HCEC 1CT (cell line): Measurements from ENCODE around the gene GNB3.
A peak's percentile ranks its signal among the peaks of the same experiment; 100 is the strongest.
"Not testable (repeated sequence)": the region's sequence is repeated elsewhere in the genome, so short reads cannot be mapped to it uniquely, and the experiment has no call there.

Experiments used
- DNase-seq: peaks from one replicate; pipeline ENCODE4 v3.0.0-alpha.2; 2017

GNB3 gene

DNA sequence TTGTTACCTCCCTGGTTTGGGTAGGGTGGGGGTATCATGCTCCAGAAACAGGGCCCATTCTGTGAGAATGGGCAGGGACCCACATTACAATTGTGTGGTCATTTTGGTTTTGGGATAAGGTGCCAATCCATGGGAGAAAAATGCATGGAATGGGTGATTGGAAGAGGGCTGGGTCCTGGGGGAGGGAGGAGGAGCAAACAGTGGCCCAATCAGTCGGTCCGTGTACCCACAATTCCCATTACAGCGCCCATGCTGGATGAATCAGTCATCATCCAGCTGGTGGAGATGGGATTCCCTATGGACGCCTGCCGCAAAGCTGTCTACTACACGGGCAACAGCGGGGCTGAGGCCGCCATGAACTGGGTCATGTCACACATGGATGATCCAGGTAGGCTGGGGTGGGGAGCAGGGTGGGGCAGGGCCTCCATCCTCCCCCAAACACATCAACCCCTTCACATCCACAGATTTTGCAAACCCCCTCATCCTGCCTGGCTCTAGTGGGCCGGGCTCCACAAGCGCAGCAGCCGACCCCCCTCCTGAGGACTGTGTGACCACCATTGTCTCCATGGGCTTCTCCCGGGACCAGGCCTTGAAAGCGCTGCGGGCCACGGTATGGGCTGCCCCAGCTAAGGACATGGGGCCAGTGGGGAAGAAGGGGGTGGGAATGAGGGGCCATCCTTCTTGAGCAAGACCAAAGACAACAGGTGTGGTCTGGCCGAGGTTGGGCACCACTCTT, 23.0 kb downstream of the GNB3 start:
- no peak for DNase-seq

- DNase-seq = not testable (repeated sequence)
These were observed 24.6 kb downstream of the GNB3 start for GRCh38 chr12:6865307-6865706.

DNA sequence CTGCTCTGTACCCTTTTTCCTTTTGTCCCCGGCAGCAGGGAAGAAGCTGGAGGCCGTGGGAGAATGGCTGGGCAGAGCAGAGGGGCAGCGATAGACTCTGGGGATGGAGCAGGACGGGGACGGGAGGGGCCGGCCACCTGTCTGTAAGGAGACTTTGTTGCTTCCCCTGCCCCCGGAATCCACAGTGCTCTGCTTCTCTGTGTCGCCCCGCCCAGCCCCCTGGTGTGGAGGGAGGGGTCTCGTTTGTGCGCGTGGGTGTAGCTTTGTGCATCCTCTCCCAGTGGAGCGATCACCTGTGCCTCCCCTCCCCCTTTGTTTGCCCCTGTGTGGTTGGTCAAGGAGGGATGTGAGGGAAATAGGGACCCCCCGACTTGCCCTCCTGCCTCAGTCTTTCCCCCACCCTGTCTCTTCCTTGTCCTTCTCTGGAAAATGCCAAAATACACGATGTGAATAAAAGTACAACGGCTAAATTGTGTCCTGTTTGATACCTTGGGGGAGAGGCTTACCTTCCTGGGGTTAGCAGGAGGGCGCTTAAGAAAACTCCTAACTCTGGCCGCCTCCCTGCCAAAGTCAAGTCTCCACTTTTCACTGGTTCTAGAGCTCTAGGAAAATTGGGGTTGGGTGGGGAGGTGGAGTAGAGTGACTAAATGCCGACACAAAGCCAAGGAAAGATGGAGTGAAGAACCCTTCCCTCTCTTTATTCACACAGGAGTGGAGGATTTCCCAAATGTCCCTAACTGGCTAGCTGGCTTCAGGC, 25.6 kb downstream of the GNB3 start:
- no peak for DNase-seq

DNA sequence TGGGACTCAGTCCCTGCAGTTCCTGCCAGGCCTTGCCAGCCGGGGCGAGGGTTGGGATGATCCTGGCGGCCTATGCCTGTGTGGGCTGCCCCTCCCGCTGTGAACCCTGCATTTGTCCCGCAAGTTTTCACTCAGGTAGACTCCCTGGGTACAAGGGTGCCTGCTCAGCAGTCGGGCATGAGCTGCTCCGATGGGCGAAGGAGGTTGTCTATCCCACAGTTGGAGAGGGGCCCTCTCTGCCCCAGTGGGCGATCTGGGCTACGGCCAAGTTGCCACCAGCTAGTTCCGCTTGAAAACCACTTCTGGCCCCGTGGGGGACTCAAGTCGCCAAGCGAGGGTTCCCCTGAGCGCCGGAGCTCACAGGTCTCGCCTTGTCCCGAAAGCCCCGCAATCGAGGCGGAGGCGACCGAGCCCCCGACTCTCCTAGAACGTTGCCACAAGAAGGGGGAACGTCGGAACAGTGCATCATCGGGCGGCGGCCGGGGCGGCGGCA, 26.2 kb downstream of the GNB3 start:
- DNase-seq = no peak

- DNase-seq = peak; percentile 81
These were observed 26.9 kb downstream of the GNB3 start, which contains the start of gene TPI1 for GRCh38 chr12:6867413-6868210. Gene TPI1 (plus strand): TSS chr12:6867531. CDS start chr12:6867567, 36 bp downstream.

DNA sequence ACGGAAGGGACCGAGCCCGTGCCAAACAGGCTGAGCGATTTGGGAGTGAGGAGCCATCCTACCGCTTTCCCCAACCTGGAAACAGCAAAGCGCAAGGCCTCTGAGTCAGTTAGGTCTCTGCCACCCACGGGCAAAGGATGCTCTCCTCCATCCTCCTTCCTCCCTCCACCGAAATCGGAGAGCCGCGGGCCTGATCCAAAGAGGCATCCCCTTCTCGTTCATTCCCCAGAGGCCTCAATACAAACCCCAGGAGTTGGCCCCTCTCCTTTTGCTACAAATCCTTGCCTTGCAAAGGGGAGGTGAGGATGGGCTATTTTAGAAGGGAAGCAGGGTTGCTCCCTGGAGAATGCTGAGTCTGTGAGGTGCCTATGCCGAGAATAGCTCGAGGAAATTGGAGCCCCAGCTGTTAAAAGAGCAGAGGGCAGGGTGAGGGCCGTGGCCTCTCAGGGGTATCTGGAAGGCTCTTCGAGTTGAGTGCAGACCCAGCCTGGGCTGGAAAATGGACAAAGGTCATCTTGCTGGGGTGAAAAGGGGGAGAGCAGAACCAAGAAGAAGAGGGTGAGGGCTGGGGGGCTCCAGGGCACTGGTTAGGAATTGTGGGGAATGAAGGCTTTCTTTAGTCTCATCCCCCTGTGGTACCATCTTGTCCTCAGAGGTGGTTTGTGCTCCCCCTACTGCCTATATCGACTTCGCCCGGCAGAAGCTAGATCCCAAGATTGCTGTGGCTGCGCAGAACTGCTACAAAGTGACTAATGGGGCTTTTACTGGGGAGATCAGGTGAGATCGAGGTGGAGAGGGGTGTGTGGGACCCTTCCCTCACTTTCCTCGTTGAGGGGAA, 27.7 kb downstream of the GNB3 start:
- peak; percentile 21 for DNase-seq

- DNase-seq = peak; percentile 61
These were observed 28.6 kb downstream of the GNB3 start for GRCh38 chr12:6869049-6870021.

DNA sequence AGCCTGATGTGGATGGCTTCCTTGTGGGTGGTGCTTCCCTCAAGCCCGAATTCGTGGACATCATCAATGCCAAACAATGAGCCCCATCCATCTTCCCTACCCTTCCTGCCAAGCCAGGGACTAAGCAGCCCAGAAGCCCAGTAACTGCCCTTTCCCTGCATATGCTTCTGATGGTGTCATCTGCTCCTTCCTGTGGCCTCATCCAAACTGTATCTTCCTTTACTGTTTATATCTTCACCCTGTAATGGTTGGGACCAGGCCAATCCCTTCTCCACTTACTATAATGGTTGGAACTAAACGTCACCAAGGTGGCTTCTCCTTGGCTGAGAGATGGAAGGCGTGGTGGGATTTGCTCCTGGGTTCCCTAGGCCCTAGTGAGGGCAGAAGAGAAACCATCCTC, 29.6 kb downstream of the GNB3 start:
- not testable (repeated sequence) for DNase-seq

DNA sequence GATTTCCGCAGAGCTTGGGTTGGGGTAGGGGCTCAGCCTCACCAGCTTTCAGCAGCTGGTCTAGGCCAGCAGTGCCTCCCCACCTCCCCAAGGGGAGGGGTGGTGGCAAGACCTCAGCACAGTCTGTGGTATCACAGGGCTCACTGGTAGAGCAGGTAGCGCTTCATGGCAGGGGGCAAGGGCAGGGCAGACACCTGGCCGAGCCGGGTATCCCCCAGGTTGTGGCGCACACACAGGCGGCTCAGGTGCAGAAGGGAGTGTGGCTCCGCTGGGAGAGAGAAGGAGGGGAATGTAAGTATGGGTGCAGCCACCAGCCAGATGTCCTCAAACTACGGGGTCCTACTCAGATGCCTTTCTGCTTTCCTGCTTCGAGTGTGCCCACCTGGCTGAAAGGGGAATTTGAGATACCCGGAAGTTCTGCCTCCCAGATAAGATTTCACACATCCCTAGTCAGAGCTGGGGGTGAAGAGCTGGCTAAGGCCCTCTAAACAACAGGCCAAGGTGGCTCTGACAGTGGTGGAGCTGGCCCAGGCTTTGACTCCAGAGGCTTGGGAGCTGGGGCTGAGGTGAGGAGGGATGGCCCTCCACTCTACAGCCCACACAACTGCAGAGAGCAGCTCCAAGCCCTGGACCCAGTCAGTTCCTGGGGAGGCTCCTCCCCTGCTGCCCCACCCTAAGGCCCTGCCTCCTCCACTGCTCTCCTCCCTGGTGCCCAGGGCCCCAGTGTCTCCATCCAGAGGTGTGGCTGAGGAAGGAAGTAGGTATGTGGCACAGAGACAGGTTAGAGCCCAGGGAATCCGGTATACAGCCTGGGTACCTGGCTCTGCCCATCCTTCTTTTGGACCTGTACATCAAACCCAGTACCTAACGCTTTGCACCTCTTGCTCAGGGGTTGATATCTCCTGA, 30.6 kb downstream of the GNB3 start:
- DNase-seq = peak; percentile 28

DNA sequence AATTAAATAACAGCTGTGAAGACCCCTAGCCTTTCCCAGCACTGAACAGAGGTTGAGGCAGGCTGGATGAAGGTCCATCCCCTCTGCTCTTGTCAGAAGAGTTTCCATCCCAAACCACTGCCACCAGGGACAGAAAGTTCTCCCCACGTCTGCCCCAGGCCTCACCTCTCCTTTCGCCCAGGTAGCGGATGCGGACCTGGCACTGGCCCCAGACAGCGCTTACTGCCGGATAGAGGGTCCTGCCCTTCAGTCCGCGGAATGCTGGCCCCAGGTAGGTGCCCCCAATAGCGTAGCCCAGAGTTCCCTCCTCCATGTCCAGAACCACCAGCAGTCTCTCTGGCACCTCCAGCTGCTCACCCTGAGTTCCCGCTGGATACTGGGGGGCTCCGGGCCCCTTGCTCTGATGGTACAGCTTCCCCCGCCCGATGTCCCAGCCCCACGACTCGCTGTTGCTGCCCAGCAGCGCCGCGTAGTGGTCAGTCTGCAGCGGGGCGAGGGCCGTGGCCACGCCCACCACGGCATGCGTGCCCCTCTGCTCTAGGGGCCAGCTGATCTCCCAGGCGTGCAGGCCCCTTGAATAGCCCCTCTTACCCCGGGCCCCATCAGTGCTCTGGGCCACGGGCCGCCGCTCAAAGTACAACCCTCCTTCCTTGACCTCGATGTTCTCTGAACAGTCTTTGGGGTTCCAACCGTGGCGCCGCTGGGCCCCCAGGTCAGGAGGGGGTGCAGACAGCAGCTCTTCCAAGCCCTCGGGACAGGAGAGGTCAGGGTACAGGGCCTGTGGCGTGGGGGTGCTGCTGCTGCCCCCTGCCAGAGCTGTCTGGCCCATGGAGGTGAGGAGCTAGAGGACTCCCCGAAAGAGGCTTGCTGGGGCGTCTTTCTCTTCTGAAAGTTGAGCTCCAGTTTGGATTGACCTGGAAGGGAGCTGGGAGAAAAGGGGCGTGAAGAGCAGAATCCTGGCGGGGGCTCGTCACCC, 31.6 kb downstream of the GNB3 start:
- peak; percentile 58 for DNase-seq

- DNase-seq = peak; percentile 91
These were observed 32.6 kb downstream of the GNB3 start, which contains the start of gene SPSB2 for GRCh38 chr12:6873094-6874014. Gene SPSB2 (minus strand): TSS chr12:6873303. CDS start chr12:6872901, 402 bp downstream.

DNA sequence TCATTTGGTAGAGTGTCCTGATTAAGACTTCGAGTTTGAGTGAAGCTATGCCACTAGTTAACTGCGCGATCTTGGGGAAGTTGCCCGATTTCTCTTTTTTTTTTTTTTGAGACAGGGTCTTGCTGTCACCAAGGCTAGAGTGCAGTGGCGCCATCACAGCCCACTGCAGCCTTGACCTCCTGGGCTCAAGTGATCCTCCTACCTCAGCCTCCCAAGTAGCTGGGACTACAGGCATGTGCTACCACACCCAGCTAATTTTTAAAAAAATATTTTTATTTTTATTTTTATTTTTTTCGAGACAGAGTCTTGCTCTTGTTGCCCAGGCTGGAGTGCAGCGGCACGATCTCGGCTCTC, 33.3 kb downstream of the GNB3 start:
- not testable (repeated sequence) for DNase-seq

GRCh38 chr12:6879824-6880223, 39.1 kb downstream of the GNB3 start:
- DNase-seq = not testable (repeated sequence)

- no peak for DNase-seq
These were observed 42.5 kb downstream of the GNB3 start for GRCh38 chr12:6883252-6883651.

DNA sequence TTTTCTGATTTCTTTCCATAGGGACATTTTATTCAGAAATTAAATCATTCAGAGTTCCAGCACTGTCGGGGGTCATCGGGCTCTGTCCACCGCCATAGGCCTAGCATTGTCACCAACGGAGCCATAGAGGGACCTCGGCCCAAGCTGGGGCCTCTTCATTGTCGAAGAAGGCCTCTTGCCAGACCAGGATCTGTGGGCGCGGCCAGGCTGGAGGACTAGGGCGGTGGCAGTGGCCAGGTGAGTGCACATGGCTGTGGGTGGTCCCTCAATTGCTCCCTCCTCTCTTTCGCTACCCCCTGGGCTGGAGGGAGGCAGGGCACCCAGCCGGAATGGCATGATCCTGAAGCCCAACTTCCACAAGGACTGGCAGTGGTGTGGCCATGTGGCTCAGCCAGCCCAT, 43.0 kb downstream of the GNB3 start:
- DNase-seq = no peak

DNA sequence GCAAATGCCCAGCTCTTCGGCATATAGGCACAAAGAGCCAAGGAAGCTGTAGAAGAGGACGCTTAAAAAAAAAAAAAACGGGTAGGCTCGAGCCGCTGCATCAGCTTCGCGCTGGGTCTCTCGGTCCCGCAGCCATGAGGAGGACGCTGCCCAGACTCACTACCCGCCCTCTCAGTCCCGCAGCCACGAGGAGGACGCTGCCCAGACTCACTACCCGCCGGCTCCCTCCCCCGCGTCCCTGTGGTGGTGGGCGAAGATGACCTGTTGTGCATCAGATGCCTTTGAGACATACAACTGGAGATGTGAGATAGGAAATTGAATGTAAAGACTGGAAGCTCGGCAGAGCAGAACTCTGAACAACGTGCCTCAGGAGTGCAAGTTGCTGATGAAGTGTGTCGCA, 43.8 kb downstream of the GNB3 start:
- DNase-seq = no peak

GRCh38 chr12:6886206-6886999, 45.7 kb downstream of the GNB3 start:
- not testable (repeated sequence) for DNase-seq
